ENCODE data around the gene ZNHIT6. TPM values are rescaled to one million over a fixed set of nuclear protein-coding genes. Genes with fewer than 3 reads are reported as not detected.

The ZNHIT6 gene
- total RNA-seq, 1 experiment from 2014 or later, result 41.2 TPM

DNA sequence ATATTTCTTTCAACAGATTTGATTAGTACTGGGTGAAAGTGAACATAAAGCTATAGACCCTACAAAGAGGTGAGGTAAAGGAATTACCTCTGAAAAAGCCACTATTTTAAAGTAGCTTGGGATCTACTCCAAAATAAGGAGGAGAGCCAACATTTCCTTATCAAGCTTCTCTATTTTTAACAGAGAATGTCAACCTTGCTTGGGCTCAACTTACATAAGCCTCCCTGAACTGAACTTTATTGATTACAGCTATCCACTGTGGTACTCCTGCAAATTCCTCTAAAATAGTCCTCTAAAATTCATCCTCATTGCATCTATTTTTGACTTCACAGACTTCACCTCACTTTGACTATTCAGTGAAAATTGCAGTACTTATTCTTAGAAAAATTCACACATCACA lies 10.3 kb downstream of the ZNHIT6 start:
- no peak overlapping the region for H3K27ac Mint-ChIP-seq (ENCODE audit: unreplicated experiment)
- peaks cover 29% of the 10 kb centered on the region for H3K36me3 Mint-ChIP-seq (ENCODE audit: insufficient read depth, unreplicated experiment)
- TF ChIP-seq, protein P1, sequence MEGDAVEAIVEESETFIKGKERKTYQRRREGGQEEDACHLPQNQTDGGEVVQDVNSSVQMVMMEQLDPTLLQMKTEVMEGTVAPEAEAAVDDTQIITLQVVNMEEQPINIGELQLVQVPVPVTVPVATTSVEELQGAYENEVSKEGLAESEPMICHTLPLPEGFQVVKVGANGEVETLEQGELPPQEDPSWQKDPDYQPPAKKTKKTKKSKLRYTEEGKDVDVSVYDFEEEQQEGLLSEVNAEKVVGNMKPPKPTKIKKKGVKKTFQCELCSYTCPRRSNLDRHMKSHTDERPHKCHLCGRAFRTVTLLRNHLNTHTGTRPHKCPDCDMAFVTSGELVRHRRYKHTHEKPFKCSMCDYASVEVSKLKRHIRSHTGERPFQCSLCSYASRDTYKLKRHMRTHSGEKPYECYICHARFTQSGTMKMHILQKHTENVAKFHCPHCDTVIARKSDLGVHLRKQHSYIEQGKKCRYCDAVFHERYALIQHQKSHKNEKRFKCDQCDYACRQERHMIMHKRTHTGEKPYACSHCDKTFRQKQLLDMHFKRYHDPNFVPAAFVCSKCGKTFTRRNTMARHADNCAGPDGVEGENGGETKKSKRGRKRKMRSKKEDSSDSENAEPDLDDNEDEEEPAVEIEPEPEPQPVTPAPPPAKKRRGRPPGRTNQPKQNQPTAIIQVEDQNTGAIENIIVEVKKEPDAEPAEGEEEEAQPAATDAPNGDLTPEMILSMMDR (IDR thresholded peaks at IDR 0.05; ENCODE audit: unreplicated experiment), result no peak
- H3K9me3 Mint-ChIP-seq (ENCODE audit: low read depth, unreplicated experiment), result no peaks in the 10 kb centered on the region
- H3K4me3 Mint-ChIP-seq (ENCODE audit: low read depth, unreplicated experiment), result no peak overlapping the region
- H3K27me3 Mint-ChIP-seq (ENCODE audit: unreplicated experiment), result no peaks in the 10 kb centered on the region
- intact Hi-C loops (cut with micrococcal nuclease; ENCODE audit: unreplicated experiment), result no loop called here
- CTCF ChIA-PET, result no interaction called here
- BruUV-seq (replicated peaks), result no TSS peak
- no peak for DNase-seq
- peaks cover 10% of the 10 kb centered on the region for H3K4me1 Mint-ChIP-seq (ENCODE audit: low read depth, unreplicated experiment)

DNA sequence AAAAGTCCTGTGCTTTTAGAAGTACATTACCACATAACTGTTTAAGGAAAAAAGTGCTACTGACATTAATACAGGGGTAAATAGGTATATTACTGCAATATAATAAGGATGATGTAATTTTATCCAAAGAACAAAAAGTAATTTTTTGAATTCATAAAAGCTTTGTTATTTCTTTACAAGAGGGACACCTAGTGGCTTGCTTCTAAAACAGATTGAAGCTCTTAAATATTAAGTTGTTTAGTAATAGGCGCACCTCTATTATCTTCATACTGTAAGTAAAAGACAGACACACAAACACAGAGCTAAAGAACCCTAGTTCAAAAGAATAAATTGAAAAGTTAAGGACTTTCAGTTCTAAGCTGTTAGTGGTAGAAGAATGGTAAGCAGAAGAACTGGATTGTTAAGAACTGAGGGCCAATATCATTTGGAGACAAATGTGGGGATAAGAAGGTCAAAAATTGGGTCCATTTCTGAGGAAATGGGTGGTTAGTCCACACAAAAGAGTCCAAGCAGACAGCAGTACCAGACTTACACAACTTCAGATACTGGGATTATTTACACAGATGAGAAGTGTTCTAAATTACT lies 15.4 kb downstream of the ZNHIT6 start:
- no peaks in the 10 kb centered on the region for H3K27me3 Mint-ChIP-seq (ENCODE audit: unreplicated experiment)
- peaks cover 30% of the 10 kb centered on the region for H3K36me3 Mint-ChIP-seq (ENCODE audit: insufficient read depth, unreplicated experiment)
- TF ChIP-seq, protein P1 (IDR thresholded peaks at IDR 0.05; ENCODE audit: unreplicated experiment), result no peak
- no peak overlapping the region for H3K4me3 Mint-ChIP-seq (ENCODE audit: low read depth, unreplicated experiment)
- no TSS peak for BruUV-seq (replicated peaks)
- DNase-seq, result no peak
- H3K9me3 Mint-ChIP-seq (ENCODE audit: low read depth, unreplicated experiment), result no peaks in the 10 kb centered on the region
- CTCF ChIA-PET, result interaction anchor here (0.5 to 2.6 kb wide), 23 partner anchors 9 to 1138 kb away, joined by 3 to 39 read pairs (median 4); partner anchors contain the start of genes CCN1 and ZNHIT6
- H3K27ac Mint-ChIP-seq (ENCODE audit: unreplicated experiment), result peak overlapping the region; percentile 78
- intact Hi-C loops (cut with micrococcal nuclease; ENCODE audit: unreplicated experiment), result loop anchor here (1.0 to 5.0 kb wide), 3 partner anchors 87 to 385 kb away; partner anchors contain the start of gene CCN1
- peaks cover 32% of the 10 kb centered on the region for H3K4me1 Mint-ChIP-seq (ENCODE audit: low read depth, unreplicated experiment)

DNA sequence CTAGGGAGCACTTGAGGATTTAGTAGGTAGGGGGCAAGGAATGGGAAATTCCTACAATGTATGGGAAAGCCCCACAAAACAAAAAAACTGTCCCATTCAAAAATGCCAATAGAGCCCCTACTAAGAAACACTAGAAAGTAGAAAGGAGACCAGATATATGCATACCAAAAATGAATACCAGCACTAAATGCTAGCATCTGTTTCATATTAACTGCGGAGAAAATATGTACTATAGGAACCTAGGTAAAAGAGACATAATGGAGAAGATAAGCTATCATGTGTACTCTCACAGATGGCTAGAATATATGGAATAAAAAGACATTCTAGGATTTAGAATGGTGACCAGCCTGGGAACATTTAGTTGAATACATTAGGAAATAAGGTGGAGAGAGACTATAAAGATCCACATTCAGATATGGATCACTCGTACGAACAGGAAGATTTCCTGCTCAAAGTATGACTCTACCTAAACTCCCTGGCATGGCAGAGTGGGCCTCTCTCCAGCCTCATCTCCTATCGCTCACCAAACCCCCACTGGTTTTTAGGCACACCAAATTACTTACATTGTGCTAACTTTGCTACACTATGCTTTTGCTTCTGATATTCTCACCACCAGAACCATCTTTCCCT lies 18.3 kb downstream of the ZNHIT6 start:
- no peak overlapping the region for H3K4me3 Mint-ChIP-seq (ENCODE audit: low read depth, unreplicated experiment)
- no peak overlapping the region for H3K27ac Mint-ChIP-seq (ENCODE audit: unreplicated experiment)
- DNase-seq, result no peak
- H3K9me3 Mint-ChIP-seq (ENCODE audit: low read depth, unreplicated experiment), result no peaks in the 10 kb centered on the region
- CTCF ChIA-PET, result no interaction called here
- H3K36me3 Mint-ChIP-seq (ENCODE audit: insufficient read depth, unreplicated experiment), result peaks cover 28% of the 10 kb centered on the region
- no TSS peak for BruUV-seq (replicated peaks)
- H3K27me3 Mint-ChIP-seq (ENCODE audit: unreplicated experiment), result no peaks in the 10 kb centered on the region
- H3K4me1 Mint-ChIP-seq (ENCODE audit: low read depth, unreplicated experiment), result peaks cover 32% of the 10 kb centered on the region
- TF ChIP-seq, protein P1 (IDR thresholded peaks at IDR 0.05; ENCODE audit: unreplicated experiment), result no peak
- intact Hi-C loops (cut with micrococcal nuclease; ENCODE audit: unreplicated experiment), result loop anchor here (5.0 kb wide), 1 partner anchor 108 kb away; the partner anchor contains the start of gene CCN1

DNA sequence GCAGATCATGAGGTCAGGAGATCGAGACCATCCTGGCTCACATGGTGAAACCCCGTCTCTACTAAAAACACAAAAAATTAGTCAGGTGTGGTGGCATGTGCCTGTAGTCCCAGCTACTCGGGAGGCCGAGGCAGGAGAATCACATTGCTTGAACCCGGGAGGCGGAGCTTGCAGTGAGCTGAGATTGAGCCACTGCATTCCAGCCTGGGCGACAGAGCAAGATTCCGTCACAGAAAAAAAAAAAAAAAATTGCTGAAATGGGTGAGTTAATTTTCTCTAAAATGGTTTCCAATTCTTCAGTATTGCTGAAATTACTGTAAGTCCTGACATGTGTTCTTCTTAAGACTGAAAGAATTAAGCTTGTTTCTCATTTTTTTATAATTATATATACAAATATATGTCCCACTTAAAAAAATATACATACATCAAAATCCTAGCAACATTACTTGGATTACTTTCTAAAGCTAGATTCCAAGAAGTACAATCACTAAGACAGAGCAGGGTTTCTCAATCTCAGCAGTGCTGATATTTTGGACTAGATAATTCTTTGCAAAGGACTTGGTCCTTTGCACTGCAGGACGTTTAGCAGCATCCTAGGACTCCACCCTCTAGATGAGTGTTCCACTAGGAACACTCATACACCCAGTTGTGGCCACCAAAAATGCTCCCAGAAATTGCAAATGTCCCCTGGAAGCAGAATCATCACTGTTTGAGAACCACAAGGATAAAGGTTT lies 24.8 kb downstream of the ZNHIT6 start:
- no TSS peak for BruUV-seq (replicated peaks)
- no peaks in the 10 kb centered on the region for H3K27me3 Mint-ChIP-seq (ENCODE audit: unreplicated experiment)
- no peak overlapping the region for H3K27ac Mint-ChIP-seq (ENCODE audit: unreplicated experiment)
- TF ChIP-seq, protein P1 (IDR thresholded peaks at IDR 0.05; ENCODE audit: unreplicated experiment), result no peak
- H3K4me3 Mint-ChIP-seq (ENCODE audit: low read depth, unreplicated experiment), result no peak overlapping the region
- H3K4me1 Mint-ChIP-seq (ENCODE audit: low read depth, unreplicated experiment), result no peaks in the 10 kb centered on the region
- H3K36me3 Mint-ChIP-seq (ENCODE audit: insufficient read depth, unreplicated experiment), result peaks cover 27% of the 10 kb centered on the region
- CTCF ChIA-PET, result interaction anchor here (0.7 to 0.8 kb wide), 2 partner anchors 9 to 78 kb away, joined by 3 read pairs; no protein-coding TSS in a partner anchor
- intact Hi-C loops (cut with micrococcal nuclease; ENCODE audit: unreplicated experiment), result no loop called here
- no peak for DNase-seq
- no peaks in the 10 kb centered on the region for H3K9me3 Mint-ChIP-seq (ENCODE audit: low read depth, unreplicated experiment)
